Erythroblast (primary cell): ENCODE measurements around the gene ACP4.
"Not testable (repeated sequence)": the region's sequence is repeated elsewhere in the genome, so short reads cannot be mapped to it uniquely, and the experiment has no call there.

Experiments
- GATA1 ChIP-seq: IDR thresholded peaks from 2 replicates; pipeline ENCODE4 v1.6.1; 2011; ENCODE audit warnings: low read depth, mild to moderate bottlenecking, control low read depth, low read length, moderate library complexity
- POLR2A ChIP-seq: IDR thresholded peaks from 2 replicates; pipeline ENCODE4 v1.6.1; 2011; ENCODE audit warnings: mild to moderate bottlenecking, low read length

- not testable (repeated sequence) for TF ChIP-seq POLR2A, GATA1
Observed at GRCh38 chr19:50770164-50770563, 20.1 kb upstream of the ACP4 start, which contains the start of gene GPR32.
